Endodermal cell (in vitro differentiated cells): ENCODE data around the gene FIZ1. TPM values are rescaled to one million over a fixed set of nuclear protein-coding genes. Genes with fewer than 3 reads are reported as not detected.

Experiments used
- DNase-seq: peaks from one replicate; pipeline ENCODE4 v3.0.0-alpha.2; 2017
- H3K27ac ChIP-seq: 2 replicates; pipeline ENCODE4 v1.5.1; 2013; ENCODE audit warnings: mild to moderate bottlenecking, low read depth, low read length, moderate library complexity
- H3K27me3 ChIP-seq: 2 replicates; pipeline ENCODE4 v1.6.1; 2013; ENCODE audit warnings: mild to moderate bottlenecking, low read length, moderate library complexity; ENCODE audit not compliant: insufficient read depth, control insufficient read depth, poor library complexity, severe bottlenecking
- H3K36me3 ChIP-seq: 2 replicates; pipeline ENCODE4 v1.7.0; 2013; ENCODE audit warnings: mild to moderate bottlenecking, low read length, moderate library complexity; ENCODE audit not compliant: control insufficient read depth, insufficient read depth
- H3K4me1 ChIP-seq: one replicate; pipeline ENCODE4 v1.7.0; 2013; ENCODE audit warnings: low read length; ENCODE audit not compliant: control insufficient read depth, insufficient read depth
- H3K4me3 ChIP-seq: 2 replicates; pipeline ENCODE4 v1.5.1; 2013; ENCODE audit warnings: mild to moderate bottlenecking, low read length, moderate library complexity
- H3K9ac ChIP-seq: 2 replicates; pipeline ENCODE4 v1.6.1; 2013; ENCODE audit warnings: mild to moderate bottlenecking, low read length, moderate library complexity; ENCODE audit not compliant: poor library complexity, severe bottlenecking; ENCODE audit errors: extremely low read depth
- H3K9me3 ChIP-seq: 2 replicates; pipeline ENCODE4 v1.6.1; 2013; ENCODE audit warnings: mild to moderate bottlenecking, low read length, moderate library complexity; ENCODE audit not compliant: control insufficient read depth
- H3K27ac Mint-ChIP-seq: 2 replicates; pipeline ENCODE4 v1.8.0; 2020; ENCODE audit warnings: mixed read lengths
- H3K27me3 Mint-ChIP-seq: 2 replicates; pipeline ENCODE4 v1.8.0; 2021; ENCODE audit warnings: mild to moderate bottlenecking, mixed read lengths; ENCODE audit not compliant: insufficient read depth
- H3K36me3 Mint-ChIP-seq: 2 replicates; pipeline ENCODE4 v1.8.0; 2020; ENCODE audit warnings: low read depth, mixed read lengths
- H3K4me1 Mint-ChIP-seq: 2 replicates; pipeline ENCODE4 v1.8.0; 2020; ENCODE audit warnings: mixed read lengths
- H3K4me3 Mint-ChIP-seq: 2 replicates; pipeline ENCODE4 v1.8.0; 2020; ENCODE audit warnings: mild to moderate bottlenecking, moderate library complexity, mixed read lengths
- H3K9me3 Mint-ChIP-seq: 2 replicates; pipeline ENCODE4 v1.8.0; 2020; ENCODE audit warnings: mild to moderate bottlenecking, mixed read lengths
- CTCF ChIP-seq: fragments of 200-600 bp; sonication (generic); conservative IDR thresholded peaks from 2 replicates; pipeline ENCODE4 v1.5.0; 2021; ENCODE audit warnings: antibody characterized with exemption, mild to moderate bottlenecking
- WGBS, 2 experiments: methylation state at CpG; one replicate each; pipeline versions ENCODE4 v1.1.5 to v1.1.7; 2013; ENCODE audit warnings: missing lambda C conversion rate in 2 of 2, mixed read lengths in 1 of 2; ENCODE audit not compliant: insufficient coverage in 1 of 2, insufficient read length in 1 of 2; 5-methylcytosine and 5-hydroxymethylcytosine counted together
- total RNA-seq, 2 donors: library from RNA; stranded (reverse); fragmentation: NEBNext Ultra II Directional in 1 of 2; extraction: Animal tissue kit (Norgen Biotek cat#: 25700) in 1 of 2; gene quantifications; 2 replicates in 1 of 2; 3 replicates in 1 of 2; pipeline ENCODE4 v1.2.1, GENCODE V29; 2021

Gene FIZ1
- total RNA-seq, 2 donors from 2014 or later: 19.7 to 21.1 TPM

DNA sequence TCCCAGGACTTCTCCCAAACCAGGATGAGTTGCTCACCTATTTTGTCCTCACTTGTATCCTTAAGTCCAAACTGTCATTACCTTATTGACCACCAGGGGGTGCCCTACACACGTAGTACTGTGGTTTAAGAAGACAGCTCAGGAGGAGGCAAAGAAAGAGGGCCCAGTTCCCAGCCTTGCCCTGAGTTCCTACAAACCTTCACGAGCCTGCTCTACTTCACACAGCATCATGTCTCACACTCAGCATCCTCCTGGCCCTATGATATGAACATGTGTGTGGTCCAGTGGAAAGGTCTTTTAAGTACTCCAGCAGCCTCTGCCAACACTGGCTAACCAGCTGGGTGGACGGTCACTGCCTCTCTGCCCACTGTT is 33.1 kb upstream of the FIZ1 start:
- DNase-seq: peak; percentile 96
- H3K27me3 ChIP-seq: no peaks in the 10 kb centered on the region
- H3K27me3 Mint-ChIP-seq: peaks cover 8% of the 10 kb centered on the region
- H3K9me3 Mint-ChIP-seq: no peaks in the 10 kb centered on the region
- H3K27ac Mint-ChIP-seq: peak overlapping the region; percentile 81
- no peak overlapping the region for H3K27ac ChIP-seq
- H3K4me1 Mint-ChIP-seq: peaks cover 21% of the 10 kb centered on the region
- H3K9ac ChIP-seq: no peak overlapping the region
- no peak overlapping the region for H3K4me3 Mint-ChIP-seq
- no peaks in the 10 kb centered on the region for H3K9me3 ChIP-seq
- peaks cover 2% of the 10 kb centered on the region for H3K36me3 Mint-ChIP-seq
- peak; percentile 91 for TF ChIP-seq CTCF
- H3K4me3 ChIP-seq: no peak overlapping the region
- WGBS, 2 experiments: 45 to 50% methylated on average over 2 of the region's 3 CpGs
- no peaks in the 10 kb centered on the region for H3K36me3 ChIP-seq
- no peaks in the 10 kb centered on the region for H3K4me1 ChIP-seq

GRCh38 chr19:55626350-55626749 is 27.0 kb upstream of the FIZ1 start:
- TF ChIP-seq CTCF: no peak
- peaks cover under 1% of the 10 kb centered on the region for H3K36me3 ChIP-seq
- H3K4me3 ChIP-seq: no peak overlapping the region
- WGBS, 2 experiments: 94 to 99% methylated on average over 9 to 11 of the region's 11 CpGs
- no peak overlapping the region for H3K27ac Mint-ChIP-seq
- no peak overlapping the region for H3K27ac ChIP-seq
- no peaks in the 10 kb centered on the region for H3K9me3 Mint-ChIP-seq
- H3K36me3 Mint-ChIP-seq: no peaks in the 10 kb centered on the region
- H3K4me1 ChIP-seq: no peaks in the 10 kb centered on the region
- H3K27me3 ChIP-seq: no peaks in the 10 kb centered on the region
- DNase-seq: no peak
- no peak overlapping the region for H3K4me3 Mint-ChIP-seq
- peaks cover 2% of the 10 kb centered on the region for H3K4me1 Mint-ChIP-seq
- peaks cover 10% of the 10 kb centered on the region for H3K27me3 Mint-ChIP-seq
- H3K9ac ChIP-seq: no peak overlapping the region
- no peaks in the 10 kb centered on the region for H3K9me3 ChIP-seq

DNA sequence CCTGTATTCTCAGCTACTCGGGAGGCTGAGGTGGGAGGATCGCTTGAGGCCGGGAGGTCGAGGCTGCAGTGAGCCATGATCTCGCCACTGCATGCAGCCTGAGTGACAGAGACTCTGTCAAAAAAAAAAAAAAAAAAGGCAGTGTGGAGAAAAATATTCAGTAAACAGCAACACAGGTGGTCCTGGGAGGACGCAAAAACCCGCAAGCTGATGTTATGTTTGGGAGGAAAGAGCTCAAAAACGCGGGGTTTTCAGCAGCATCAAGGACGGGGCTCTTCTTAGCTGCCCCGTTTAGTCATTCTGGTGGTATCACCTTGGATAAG is 25.6 kb upstream of the FIZ1 start:
- Mint-ChIP-seq H3K4me3 (peak overlapping the region; percentile 73), H3K27ac (peak overlapping the region; percentile 92), H3K36me3 (peaks cover 11% of the 10 kb centered on the region), H3K9me3 (no peaks in the 10 kb centered on the region), H3K4me1 (peaks cover 2% of the 10 kb centered on the region), H3K27me3 (peaks cover 10% of the 10 kb centered on the region)
- H3K4me1 ChIP-seq: no peaks in the 10 kb centered on the region
- DNase-seq: no peak
- H3K27me3 ChIP-seq: no peaks in the 10 kb centered on the region
- H3K9me3 ChIP-seq: no peaks in the 10 kb centered on the region
- peaks cover 13% of the 10 kb centered on the region for H3K36me3 ChIP-seq
- peak overlapping the region; percentile 83 for H3K4me3 ChIP-seq
- H3K27ac ChIP-seq: peak overlapping the region; percentile 80
- peak overlapping the region; percentile 72 for H3K9ac ChIP-seq
- WGBS, 2 experiments: 66 to 72% methylated on average over 8 to 11 of the region's 11 CpGs
- no peak for TF ChIP-seq CTCF
